Tibial nerve (tissue), 3 donors: Measurements from ENCODE around the gene SAMHD1.

Experiments used
- CTCF ChIP-seq, 5 experiments: fragments of 200-600 bp in 3 of 5; fragments of 450-650 bp in 2 of 5; sonication (generic) in 3 of 5; IDR thresholded peaks; one replicate each; pipeline ENCODE4 v1.5.1; 2016 to 2019; ENCODE audit warnings: antibody characterized with exemption in 5 of 5, mild to moderate bottlenecking in 3 of 5, moderate library complexity in 2 of 5
- POLR2A ChIP-seq, 2 donors: fragments of 450-650 bp; IDR thresholded peaks; one replicate each; pipeline ENCODE4 v1.6.1; 2017; ENCODE audit warnings: antibody characterized with exemption in 2 of 2, mild to moderate bottlenecking in 2 of 2, moderate library complexity in 2 of 2

- no peak for TF ChIP-seq POLR2A (IDR thresholded peaks at IDR 0.05)
- TF ChIP-seq CTCF (IDR thresholded peaks at IDR 0.05), result no peak
These were observed 86.2 kb downstream of the SAMHD1 start for GRCh38 chr20:36865076-36865860.
